CD4-positive, alpha-beta T cell treated with Interleukin-4 for 1 hour (primary cell): ENCODE data around the gene POLG.

ENCODE experiments used
- DNase-seq, 2 donors: peaks; one replicate each; pipeline ENCODE4 v3.0.0-alpha.2; 2020 to 2022

The POLG gene

DNA sequence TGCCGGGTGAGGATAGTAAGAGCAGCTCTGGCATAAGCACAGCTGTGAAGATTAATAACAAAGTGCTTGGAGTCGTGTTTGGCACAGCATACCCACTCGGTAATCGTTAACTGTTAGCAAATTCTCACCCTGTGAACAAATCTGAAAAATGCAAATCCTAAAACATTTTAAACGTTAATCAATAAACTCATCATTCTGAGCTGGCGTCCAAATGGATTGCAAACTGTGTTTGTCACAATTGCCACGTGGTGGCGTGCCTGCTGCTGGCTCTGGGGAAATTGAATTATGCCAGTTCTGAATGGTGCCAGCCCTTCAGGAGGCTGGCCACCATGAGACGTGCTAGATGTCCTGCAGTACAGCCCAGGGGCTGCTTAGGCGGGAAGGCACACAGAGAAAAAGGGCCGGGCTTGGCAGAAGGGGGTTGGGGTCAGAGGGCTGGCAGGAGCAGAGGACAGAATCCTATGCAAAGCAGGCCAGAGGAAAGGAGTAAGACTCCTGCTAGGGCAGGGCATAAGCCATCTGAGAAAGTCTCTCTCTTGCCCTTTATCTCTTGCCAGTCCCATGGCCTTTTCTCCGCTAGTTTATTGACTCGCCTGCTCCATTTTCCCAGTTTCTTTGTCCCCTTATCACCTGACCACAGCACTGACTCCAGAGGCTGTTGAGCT lies 22.1 kb upstream of the POLG start:
- no peak for DNase-seq

DNA sequence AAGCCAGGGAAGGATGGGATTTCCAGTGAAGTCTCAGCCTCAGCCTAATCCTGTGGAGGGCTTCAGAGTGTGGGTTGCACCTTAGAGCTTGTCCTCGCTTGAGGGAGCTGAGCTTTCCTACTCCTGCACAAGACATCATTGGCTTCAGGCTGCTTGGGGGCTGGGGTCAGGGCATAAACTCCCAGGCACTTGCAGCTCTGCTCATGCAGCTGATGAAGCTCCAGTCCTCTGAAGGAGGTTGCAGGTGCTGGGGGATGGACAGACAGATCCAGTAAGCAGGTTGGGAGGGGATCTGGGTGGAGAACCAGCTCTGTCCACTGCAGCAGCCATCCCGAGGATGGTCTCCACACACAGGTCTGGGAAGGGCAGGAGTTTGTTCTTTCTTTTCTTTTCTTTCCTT lies 19.4 kb upstream of the POLG start:
- no peak for DNase-seq

DNA sequence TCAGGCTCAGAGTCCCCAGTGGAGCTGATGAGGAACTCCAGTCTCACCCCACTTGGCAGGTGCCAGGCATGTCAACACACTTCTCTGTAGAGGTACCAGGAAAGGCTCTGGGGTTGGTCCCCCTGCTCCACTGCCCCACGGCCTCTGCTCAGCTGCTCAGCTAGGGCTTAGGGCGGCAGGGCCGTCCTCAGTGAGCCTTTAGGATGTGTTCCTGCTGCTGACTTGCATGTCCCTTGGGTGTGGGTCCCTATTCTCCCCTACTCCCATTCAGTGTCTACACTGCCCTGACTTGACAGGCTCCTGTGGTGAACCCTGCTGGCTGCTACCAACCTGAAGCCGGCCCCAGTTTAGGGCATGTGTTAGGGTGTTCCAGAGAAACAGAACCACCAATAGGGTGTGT lies 17.9 kb upstream of the POLG start:
- no peak for DNase-seq

GRCh38 chr15:89349206-89349558 lies 14.6 kb upstream of the POLG start:
- DNase-seq: no peak

- DNase-seq: no peak
These were observed 12.1 kb upstream of the POLG start for GRCh38 chr15:89346516-89347231.

GRCh38 chr15:89345248-89345647 lies 10.6 kb upstream of the POLG start:
- no peak for DNase-seq

DNA sequence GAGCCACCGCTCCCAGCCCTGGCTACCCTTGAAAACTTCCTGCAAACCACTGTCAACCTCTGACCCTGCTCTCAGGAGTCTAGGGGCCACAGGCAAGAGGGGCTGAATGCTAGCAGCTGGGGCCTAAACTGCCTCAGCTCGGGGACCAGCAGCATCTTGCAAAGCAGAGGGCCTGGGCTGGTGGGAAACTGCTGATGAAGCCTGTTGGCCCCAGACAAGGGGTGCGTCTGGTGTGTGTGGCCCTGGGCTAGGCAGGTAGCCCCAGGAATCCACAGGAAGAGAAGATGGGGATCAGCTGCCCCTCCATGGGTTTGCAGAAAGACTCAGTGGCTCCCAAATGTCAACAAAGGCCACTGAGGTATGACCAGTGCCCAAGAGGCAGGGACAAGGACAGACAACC lies 8.2 kb upstream of the POLG start:
- no peak for DNase-seq

DNA sequence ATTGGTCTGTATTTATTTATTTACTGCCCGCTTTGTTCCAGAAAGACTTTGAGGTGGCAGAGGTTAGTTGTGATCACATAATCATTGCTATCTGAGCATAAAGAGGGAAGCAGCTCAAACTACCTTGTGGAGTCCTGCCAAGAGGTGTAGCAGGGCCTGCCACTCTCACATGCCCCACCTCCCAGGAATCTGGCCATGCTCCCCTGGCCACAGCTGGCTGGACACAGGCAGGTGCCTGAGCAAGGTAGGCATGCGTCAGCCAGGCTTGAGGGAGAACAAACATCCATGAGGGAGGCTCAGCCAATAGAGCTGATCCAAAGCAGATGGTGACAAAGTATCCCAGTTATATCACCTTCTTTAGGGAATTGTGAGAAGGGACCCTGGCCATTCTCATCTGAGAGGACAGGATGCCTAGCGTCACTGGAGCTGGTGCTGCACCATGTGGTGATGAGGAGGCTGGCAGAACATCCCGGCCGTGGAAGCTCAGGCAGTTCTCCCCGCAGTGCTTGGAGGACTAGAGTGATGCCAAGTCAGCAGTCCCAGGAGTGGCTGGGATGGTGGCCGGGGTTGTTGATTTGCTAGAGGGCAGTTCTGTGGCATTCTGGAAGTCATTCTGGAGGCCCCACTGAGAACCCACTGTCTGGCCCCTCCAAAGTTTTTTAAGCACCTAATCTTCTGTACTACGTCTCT lies 6.8 kb upstream of the POLG start:
- DNase-seq: no peak

DNA sequence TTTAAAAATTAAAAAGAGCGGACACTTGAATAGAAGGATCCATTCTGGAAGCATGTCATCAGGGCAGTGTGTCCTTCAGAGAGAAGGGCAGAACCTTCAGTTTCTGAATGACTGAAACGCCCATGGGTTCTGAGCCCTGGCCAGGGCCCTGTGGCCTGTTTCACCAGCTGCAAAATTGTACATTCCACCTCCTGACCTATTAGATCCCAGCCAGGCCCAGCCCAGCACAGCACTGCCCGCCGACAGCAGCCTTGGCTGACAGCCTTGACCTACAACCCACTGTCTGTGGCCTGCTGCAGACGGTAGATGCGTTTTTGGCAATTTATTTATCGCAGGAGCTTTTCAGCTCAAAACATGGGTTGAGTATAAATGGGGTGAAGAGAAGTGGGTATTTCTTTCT lies 5.9 kb upstream of the POLG start:
- DNase-seq: no peak

DNA sequence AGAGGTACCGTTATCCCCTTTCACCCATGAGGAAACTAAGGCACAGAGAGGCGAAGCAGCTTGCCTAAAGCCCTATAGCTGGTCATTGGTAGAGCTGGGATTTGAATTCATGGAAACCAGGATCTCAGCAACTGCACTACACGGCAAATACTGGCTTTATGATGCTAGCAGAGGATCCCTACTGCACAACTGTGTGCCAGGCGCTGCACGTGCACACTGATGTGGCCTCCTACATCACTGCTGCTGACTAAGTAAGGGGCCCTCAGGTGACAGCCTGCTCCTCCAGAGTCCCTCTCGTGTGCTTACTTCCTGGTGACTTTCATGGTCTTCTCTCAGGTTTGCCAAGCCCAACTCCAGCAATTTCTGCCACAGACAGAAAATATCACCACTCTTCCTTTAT lies 3.4 kb upstream of the POLG start:
- no peak for DNase-seq

DNA sequence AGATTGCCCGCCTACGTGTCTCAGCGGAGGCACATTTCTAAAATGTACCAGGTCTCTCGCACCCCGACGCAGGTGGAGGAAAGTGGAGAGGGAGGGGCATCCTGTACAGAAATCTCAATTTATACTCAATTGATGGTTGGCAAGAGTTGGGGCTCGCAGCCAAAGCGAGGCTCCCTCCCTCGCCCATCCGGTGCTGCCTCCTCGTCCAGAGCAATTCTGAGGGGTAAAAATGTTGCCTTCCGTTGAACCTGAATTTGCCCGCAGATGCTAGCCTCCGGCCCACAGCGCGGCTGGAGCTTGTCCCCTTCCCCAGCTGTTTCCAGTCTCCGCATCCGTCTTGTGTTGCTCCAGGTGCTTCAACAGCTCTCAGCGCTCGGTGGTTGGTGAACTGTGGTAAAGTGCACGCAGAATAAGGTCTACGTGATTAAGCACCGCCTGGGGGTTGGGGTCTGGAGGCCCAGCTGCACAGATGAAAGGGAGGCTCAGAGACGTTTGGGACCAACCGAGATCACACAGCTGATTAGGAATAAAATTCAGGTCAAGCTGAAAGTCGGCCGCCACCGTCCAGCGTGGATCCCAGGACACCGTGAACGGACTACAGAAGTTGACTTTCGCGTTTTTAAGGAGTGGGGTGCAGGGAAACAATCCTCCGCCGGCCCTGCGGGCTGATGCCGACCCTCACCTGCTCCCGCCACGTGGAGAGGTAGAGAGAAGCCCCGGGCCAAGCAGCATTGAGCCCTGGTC lies 846 bp upstream of the POLG start:
- DNase-seq: peak; percentile 30 to 52

- no peak for DNase-seq
These were observed 590 bp downstream of the POLG start for GRCh38 chr15:89333959-89334509.

DNA sequence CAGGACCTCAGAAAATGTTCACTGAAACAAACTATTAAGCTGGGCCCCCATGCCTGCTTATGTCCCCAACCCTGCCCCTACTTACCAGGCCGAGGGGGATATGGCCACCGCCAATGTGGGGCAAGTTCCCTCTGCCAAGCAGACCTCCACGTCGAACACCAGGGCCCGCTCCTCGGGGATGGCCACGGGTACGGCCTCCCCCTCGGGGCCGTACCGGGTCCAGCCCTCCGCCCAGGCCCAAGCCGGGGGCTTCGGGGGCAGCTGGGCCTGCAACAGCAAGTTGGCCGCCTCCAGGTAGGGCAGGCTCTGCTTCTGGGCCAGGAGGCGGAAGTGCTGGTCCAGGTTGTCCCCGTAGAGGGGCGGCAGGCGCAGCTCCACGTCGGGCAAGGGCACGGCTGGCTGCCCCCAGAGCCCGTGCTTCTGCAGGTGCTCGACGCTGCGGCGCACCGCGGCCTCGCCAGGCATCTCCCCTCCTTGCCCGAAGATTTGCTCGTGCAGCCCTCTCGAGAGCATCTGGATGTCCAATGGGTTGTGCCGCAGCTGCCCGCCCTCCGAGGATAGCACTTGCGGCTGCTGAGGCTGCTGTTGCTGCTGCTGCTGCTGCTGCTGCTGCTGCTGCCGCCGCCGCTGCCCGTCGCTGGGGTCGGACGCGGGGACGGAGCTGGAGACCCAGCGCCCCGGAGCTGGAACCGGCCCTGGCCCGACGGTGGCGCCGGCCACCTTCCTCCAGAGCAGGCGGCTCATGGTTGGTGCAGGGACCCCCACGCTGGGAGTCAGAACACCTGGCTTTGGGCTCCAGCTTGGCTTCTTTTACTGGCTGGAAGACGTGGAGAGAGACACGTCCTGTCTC lies 1.4 kb downstream of the POLG start:
- no peak for DNase-seq

- peak in 1 of 2 donors; percentile 22 for DNase-seq
These were observed 2.2 kb downstream of the POLG start for GRCh38 chr15:89332446-89332845.

GRCh38 chr15:89330881-89331595 lies 3.6 kb downstream of the POLG start:
- no peak for DNase-seq

GRCh38 chr15:89330119-89330518 lies 4.5 kb downstream of the POLG start:
- no peak for DNase-seq

DNA sequence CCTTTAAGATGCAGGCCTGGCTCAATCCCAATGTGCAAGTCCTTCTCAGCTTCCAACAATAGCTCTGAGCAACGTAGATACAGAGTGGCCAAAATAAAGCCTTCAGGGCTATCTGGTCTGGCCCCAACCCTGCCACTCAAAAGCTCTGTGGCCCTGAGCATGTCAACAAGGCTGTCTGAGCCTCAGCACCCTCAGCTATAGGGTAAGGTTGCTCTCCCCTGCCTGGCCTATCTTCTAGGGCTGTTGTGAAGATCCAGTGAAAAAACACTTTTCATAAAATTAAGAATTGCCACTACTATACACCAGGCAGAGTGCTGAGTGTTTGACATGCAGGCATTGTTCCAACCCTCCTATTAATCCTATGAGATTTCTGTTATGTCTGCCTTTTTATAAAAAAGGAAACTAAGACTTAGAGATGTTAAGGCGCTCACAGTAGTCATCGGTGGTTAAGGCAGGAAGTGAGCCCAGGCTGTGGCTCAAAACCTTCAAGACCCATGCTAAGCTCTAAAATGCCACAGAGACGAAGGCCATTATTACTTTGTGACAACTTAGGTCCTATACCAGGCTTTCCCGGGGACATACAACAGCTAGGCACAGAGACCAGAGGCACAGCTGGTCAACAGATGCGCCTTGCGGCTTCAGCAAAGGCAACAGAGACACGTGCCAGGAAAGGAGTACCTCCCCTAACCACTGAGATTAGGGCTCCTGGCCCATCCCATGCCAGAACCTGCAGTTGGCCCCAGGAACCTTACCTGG lies 5.1 kb downstream of the POLG start:
- DNase-seq: peak in 1 of 2 donors; percentile 34

- no peak for DNase-seq
These were observed 6.0 kb downstream of the POLG start for GRCh38 chr15:89328398-89329254.

- DNase-seq: no peak
These were observed 7.5 kb downstream of the POLG start for GRCh38 chr15:89327113-89327512.

DNA sequence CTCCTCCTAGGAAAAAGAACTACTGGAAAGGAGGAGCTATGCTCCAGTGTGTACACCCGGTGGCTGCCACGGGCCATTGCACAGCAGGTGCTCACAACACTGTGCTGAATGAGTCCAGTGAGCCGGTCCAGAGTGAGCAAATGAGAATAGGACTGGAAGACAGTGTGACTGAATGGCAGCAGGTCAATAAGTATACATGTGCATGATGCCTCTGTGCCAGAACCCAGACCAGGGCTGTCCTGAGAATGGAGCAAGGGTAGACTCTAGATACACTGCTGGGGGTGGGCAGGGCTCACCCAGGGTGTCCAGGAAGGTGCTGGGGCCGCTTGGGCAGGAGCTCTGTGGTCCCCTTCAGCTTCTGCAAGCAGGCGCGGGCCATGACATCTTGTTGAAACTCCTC lies 8.3 kb downstream of the POLG start:
- DNase-seq: no peak
